HG03575 (cell line): ENCODE measurements around the gene SLN.

Experiments used
- ATAC-seq: cut with Tn5 transposase; IDR thresholded peaks from one replicate; pipeline ENCODE4 v1.9.1; 2021; ENCODE audit not compliant: unreplicated experiment, insufficient number of reproducible peaks, low FRiP score; ENCODE audit errors: extremely low read depth

The SLN gene

GRCh38 chr11:107660066-107660465 lies 51.8 kb downstream of the SLN start:
- ATAC-seq: no peak

DNA sequence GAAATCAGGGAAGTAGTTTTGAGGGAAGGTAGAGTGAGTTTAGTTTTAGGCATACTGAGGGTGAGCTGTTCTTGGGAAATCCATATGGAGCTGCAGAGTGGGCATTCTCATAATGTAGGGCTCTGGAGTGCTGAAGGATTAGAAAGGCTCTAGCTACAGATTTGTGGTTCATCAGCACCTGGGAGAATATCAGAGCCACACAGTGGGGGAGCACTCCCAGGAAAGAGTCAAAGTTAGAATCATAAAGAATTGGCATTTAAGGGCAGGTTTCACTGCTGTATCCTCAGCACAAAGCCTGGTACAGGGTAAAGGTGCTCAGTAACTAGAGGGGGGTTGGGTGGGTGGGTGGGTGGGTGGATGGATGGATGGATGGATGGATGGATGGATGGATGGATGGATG lies 52.5 kb downstream of the SLN start:
- ATAC-seq: no peak
